Suppressor macrophage (primary cell): ENCODE results near the gene LEFTY2.
"Not testable (repeated sequence)": the region's sequence is repeated elsewhere in the genome, so short reads cannot be mapped to it uniquely, and the experiment has no call there.

Experiments used
- DNase-seq, 4 experiments: peaks; one replicate each; pipeline ENCODE4 v3.0.0-alpha.2; 2020 to 2022

The LEFTY2 gene

GRCh38 chr1:225953315-225953714, 12.3 kb upstream of the LEFTY2 start:
- DNase-seq, result no peak

- peak; percentile 27 to 50 (median 48) for DNase-seq
Observed at GRCh38 chr1:225950905-225951497, 10.0 kb upstream of the LEFTY2 start.

DNA sequence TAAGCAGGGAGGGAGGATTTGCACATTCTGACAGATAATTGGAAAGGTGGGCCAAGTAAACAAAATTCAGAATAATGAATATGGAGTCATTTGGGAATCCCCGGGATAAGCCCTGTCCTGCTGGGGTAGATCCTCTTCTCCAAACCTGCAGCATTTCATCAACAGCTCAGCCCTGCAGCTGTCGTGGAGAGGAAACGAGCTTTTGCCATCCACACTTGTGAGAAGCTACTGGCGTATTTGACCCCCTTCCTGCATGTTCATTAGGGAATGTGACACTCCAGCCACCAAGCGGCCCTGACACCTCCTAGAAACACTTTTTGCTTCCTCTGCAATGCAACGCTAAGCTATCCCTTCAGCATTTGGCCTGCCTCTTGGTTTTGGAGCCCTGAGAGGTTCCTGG, 8.0 kb upstream of the LEFTY2 start:
- DNase-seq, result no peak

- DNase-seq, result no peak
Observed at GRCh38 chr1:225946803-225947202, 5.8 kb upstream of the LEFTY2 start.

GRCh38 chr1:225946082-225946620, 5.1 kb upstream of the LEFTY2 start:
- DNase-seq, result no peak

DNA sequence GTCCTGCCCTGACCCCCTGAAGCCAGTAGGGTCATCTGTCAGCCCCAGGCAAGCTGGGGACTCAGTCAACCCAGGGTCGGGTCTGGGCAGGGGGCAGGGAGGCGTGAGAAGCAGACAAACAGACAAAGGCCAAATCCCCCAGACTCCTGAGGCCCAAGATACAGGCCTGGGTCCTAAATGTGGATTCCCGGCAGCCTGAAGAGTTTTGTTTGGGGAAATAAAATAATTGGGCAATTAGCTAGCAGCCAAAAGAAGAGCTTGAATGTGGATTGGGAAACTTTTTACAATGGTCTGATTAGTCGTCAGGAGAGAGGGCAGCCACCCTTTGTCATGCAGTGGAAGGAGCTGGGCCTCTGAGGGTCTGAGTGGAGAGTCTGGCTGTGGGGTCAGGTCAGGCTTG, 4.5 kb upstream of the LEFTY2 start:
- DNase-seq, result no peak

DNA sequence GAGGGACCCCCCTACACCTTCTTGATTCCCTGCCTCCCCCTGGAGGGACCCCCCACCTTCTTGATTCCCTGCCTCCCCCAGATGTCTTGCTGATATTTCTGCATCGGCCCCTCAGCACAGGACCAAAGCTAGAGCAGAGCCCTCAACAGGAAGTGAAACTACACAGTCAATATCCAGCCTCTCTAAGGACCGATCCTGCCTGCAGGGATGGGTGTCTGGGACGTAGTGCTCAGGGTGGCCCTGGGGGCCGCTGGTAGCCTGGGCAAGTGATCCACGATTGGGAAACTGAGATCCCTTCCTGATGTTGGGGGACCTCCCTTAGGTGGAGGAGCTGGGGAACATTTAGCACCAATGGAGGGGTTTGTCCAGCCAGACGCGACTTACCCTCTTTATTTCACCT, 3.9 kb upstream of the LEFTY2 start:
- peak; percentile 42 to 75 (median 63) for DNase-seq

GRCh38 chr1:225944387-225944786, 3.4 kb upstream of the LEFTY2 start:
- DNase-seq, result no peak

- DNase-seq, result no peak
Observed at GRCh38 chr1:225943582-225943981, 2.6 kb upstream of the LEFTY2 start.

DNA sequence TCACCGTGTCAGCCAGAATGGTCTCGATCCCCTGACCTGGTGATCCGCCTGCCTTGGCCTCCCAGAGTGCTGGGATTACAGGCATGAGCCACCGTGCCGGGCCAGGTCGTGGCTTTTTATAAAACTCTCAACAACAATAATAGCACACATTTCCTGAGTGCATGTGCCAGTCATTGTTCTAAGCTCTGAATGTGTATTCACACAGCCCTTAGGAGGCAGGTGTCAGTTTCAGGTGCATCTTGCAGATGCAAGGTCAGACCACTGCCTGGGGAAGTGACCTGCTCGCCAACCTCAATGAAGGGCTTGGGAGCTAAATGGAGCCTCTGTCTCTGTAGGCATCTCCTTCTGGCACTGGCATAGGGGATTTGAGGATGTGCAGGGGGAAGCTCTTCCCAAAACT, 1.6 kb upstream of the LEFTY2 start:
- no peak for DNase-seq

DNA sequence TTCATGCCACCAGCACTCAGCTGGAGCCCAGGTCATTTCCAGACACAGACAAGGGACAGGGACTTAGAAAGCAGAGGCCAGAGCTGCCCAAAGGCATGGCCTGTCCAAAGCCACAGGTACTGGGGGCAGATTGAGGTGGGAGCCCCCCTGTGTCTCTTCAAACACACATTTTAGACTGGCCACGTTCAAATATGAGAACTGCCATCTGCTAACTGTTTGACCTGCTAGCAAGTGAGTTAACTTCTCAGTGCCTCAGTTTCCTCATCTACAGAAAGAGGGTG, 862 bp upstream of the LEFTY2 start:
- no peak for DNase-seq

- no peak for DNase-seq
Observed at GRCh38 chr1:225940385-225941151, 452 bp downstream of the LEFTY2 start.

DNA sequence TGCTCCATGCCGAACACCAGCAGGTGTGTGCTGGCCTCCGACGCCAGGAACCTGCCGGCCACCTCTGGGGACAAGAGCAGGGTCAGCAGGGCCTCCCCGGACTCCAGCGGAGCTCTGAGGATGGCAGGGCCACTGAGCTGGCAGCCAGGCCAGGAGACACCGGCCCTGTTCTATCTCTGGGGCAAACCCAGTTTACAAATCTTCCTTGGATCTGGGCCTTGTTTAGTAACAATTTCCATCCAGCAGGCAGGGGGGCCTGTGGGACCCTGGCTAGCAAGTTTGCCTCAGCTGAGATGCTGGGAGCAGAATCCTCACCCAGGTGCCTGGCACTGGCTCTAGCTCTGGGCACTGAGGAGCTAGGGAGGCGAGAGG, 1.1 kb downstream of the LEFTY2 start:
- DNase-seq, result not testable (repeated sequence)

- not testable (repeated sequence) for DNase-seq
Observed at GRCh38 chr1:225939097-225939938, 1.7 kb downstream of the LEFTY2 start.

DNA sequence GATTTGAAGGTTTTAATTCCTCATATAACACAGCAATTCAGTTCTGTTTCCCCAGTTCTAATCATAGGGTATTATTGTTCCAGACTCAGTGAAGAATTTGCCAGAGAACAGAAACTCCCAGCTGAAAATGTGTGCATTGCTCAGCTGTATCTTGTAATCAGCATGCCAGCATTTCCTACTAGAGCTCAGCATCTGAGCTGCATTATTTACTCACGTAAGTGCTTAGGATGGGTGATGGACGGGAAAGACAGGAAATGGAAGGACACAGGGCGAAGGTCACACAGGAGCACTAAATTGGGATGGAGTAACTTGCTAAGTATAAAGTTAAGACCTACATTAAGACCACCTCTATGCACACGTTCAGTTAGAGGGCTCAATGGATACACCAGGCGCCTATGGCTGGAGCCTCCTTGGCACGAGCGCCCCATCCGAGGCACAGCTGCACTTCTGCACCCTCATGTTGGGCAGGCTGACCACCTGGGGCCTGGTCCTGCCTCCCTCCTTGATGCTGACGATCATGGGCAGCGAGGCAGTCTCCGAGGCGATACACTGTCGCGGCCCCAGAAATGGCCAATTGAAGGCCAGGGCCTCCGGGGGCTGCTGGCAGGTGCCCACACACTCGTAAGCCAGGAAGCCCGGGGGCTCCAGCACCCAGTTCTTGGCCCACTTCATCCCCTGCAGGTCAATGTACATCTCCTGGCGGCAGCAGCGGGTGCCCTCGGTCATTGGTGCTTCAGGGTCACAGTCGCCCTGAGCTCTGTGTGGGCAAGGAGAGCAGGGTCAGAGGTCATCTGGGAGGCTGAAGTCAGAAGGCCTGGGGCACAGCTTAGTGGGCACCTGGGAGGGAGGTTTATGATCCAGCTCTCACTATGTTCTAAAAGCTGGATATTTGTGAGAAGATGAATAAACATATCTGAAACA, 3.7 kb downstream of the LEFTY2 start:
- DNase-seq, result no peak

- DNase-seq, result no peak
Observed at GRCh38 chr1:225936523-225936922, 4.5 kb downstream of the LEFTY2 start.

- DNase-seq, result not testable (repeated sequence)
Observed at GRCh38 chr1:225936086-225936485, 4.9 kb downstream of the LEFTY2 start.

GRCh38 chr1:225934711-225935110, 6.3 kb downstream of the LEFTY2 start:
- no peak for DNase-seq

GRCh38 chr1:225933072-225933471, 7.9 kb downstream of the LEFTY2 start:
- no peak for DNase-seq

DNA sequence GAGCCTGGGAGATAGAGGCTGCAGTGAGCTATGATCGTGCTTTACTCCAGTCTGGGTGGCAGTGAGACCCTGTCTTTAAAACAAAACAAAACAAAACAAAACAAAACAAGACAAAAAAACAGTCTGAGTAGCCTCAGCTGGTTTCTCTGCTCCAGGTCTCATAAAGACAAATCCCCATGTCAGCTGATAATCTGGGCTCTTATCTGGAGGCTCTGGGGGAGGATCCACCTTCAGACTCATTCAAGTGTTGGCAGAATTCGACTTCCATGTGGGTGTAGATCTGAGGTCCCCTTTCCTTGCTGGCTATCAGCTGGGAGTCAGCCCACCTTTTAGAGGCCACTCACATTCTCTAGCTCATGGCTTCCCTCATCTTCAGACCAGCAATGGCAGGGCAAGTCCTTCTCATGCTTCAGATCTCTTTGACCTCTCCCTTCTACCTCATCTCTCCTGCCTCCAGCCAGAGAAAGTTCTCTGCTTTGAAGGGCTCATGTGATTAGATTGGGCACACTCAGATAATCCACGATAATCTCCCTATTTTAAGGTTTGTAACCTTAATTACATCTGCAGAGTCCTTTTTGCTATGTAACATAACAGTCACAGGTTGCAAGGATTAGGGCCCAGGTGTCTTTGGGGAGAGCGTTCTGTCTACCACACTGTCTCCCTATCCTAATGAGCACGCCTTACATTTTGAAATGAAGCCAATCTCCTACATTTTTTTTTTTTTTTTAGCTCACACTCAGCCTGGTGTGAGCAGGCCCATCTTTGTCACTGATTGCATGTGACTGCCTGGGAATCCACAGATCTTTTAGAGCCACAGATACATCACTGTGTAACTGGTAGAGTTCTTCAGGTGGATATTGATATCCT, 9.5 kb downstream of the LEFTY2 start:
- DNase-seq, result no peak

GRCh38 chr1:225930566-225930965, 10.5 kb downstream of the LEFTY2 start:
- DNase-seq, result no peak
